GM12891 (cell line): Measurements from ENCODE around the gene SPOUT1.
A peak's percentile ranks its signal among the peaks of the same experiment; 100 is the strongest.
"Not testable (repeated sequence)": the region's sequence is repeated elsewhere in the genome, so short reads cannot be mapped to it uniquely, and the experiment has no call there.

Experiments
- DNase-seq: peaks from one replicate; pipeline ENCODE4 v3.0.0; 2011; ENCODE audit warnings: low spot score; ENCODE audit not compliant: insufficient read length
- FAIRE-seq: peaks from 2 replicates; lab custom pipeline; 2011; peaks lifted over from hg19 to GRCh38; lab: Jason Lieb, UNC
- PAX5 ChIP-seq: IDR thresholded peaks from 2 replicates; pipeline ENCODE4 v1.6.1; 2011; ENCODE audit warnings: low read length, moderate library complexity, mild to moderate bottlenecking; ENCODE audit not compliant: insufficient read depth, severe bottlenecking
- POLR2A ChIP-seq: IDR thresholded peaks from 2 replicates; pipeline ENCODE4 v1.6.1; 2011; ENCODE audit warnings: low read depth, low read length, control low read depth
- POLR2AphosphoS5 ChIP-seq: IDR thresholded peaks from 2 replicates; pipeline ENCODE4 v1.6.1; 2011; ENCODE audit warnings: low read depth, low read length, control low read depth
- POU2F2 ChIP-seq: IDR thresholded peaks from 2 replicates; pipeline ENCODE4 v1.6.1; 2011; ENCODE audit warnings: low read depth, mild to moderate bottlenecking, control low read depth, low read length, moderate library complexity
- SPI1 ChIP-seq: IDR thresholded peaks from 2 replicates; pipeline ENCODE4 v1.6.1; 2011; ENCODE audit warnings: low read depth, low read length, control low read depth
- TAF1 ChIP-seq: IDR thresholded peaks from 2 replicates; pipeline ENCODE4 v1.6.1; 2011; ENCODE audit warnings: low read depth, low read length, control low read depth

Gene SPOUT1

GRCh38 chr9:128786681-128787601 is 42.7 kb downstream of the SPOUT1 start, which contains the start of gene TBC1D13:
TSS of gene TBC1D13 (plus strand) at chr9:128787253. CDS start at chr9:128787354, 101 bp downstream.
- TF ChIP-seq POLR2AphosphoS5 (0 out of 2 replicates have a peak, but pooled peaks have one; percentile 21), SPI1 (no peak), POU2F2 (no peak), TAF1 (0 out of 2 replicates have a peak, but pooled peaks have one; percentile 9), POLR2A (0 out of 2 replicates have a peak, but pooled peaks have one; percentile 29), PAX5 (peak; percentile 54)
- FAIRE-seq = peak; percentile 90

GRCh38 chr9:128785427-128785826 is 44.2 kb downstream of the SPOUT1 start:
- no peak for TF ChIP-seq SPI1
- no peak for TF ChIP-seq POU2F2
- FAIRE-seq (no peak), DNase-seq (no peak)

More at GRCh38 chr9:128786681-128787601, 42.7 kb downstream of the SPOUT1 start, which contains the start of gene TBC1D13:
- DNase-seq = peak; percentile 96

- no peak for TF ChIP-seq SPI1
- TF ChIP-seq POLR2A = no peak
- no peak for TF ChIP-seq POU2F2
- no peak for TF ChIP-seq POLR2AphosphoS5
- no peak for TF ChIP-seq TAF1
- TF ChIP-seq PAX5 = no peak
- DNase-seq = no peak
- no peak for FAIRE-seq
These were observed 46.9 kb downstream of the SPOUT1 start for GRCh38 chr9:128782669-128783068.

- FAIRE-seq (no peak), DNase-seq (no peak)
- TF ChIP-seq PAX5 (no peak), SPI1 (peak; percentile 77), POLR2AphosphoS5 (no peak)
These were observed 48.2 kb downstream of the SPOUT1 start for GRCh38 chr9:128781187-128782070.

- not testable (repeated sequence) for DNase-seq, FAIRE-seq
These were observed 49.5 kb downstream of the SPOUT1 start for GRCh38 chr9:128780093-128780492.

- no peak for TF ChIP-seq POU2F2
- no peak for TF ChIP-seq SPI1
- TF ChIP-seq POLR2A = no peak
- TF ChIP-seq POLR2AphosphoS5 = no peak
- no peak for TF ChIP-seq TAF1
- TF ChIP-seq PAX5 = no peak
- DNase-seq = no peak
- FAIRE-seq = no peak
These were observed 54.8 kb downstream of the SPOUT1 start for GRCh38 chr9:128774804-128775203.

- no peak for FAIRE-seq
- TF ChIP-seq TAF1 (no peak), PAX5 (no peak), SPI1 (no peak), POLR2A (no peak), POU2F2 (no peak), POLR2AphosphoS5 (no peak)
- DNase-seq = no peak
These were observed 56.5 kb downstream of the SPOUT1 start for GRCh38 chr9:128773049-128773448.

- peak; percentile 88 for FAIRE-seq
- TF ChIP-seq POLR2A = no peak
- TF ChIP-seq PAX5 = no peak
- 0 out of 2 replicates have a peak, but pooled peaks have one; percentile 65 for TF ChIP-seq TAF1
- no peak for TF ChIP-seq SPI1
- TF ChIP-seq POLR2AphosphoS5 = 0 out of 2 replicates have a peak, but pooled peaks have one; percentile 13
- peak; percentile 14; the same call in 1 of the 2 replicates for TF ChIP-seq POU2F2
- peak; percentile 99 for DNase-seq
These were observed 57.7 kb downstream of the SPOUT1 start, which contains the start of gene ZER1 for GRCh38 chr9:128771745-128772519. TSS of gene ZER1 (minus strand) at chr9:128771927. CDS start at chr9:128755565, 16,362 bp downstream.
